BLaER1 treated with 17β-estradiol and CSF1 and Interleukin-3, amounts not matched to agents 10 nM and 100 nM (cell line): Measurements from ENCODE around the gene PTPA.
A peak's percentile ranks its signal among the peaks of the same experiment; 100 is the strongest.

Source experiments
- H3K27ac ChIP-seq, 11 experiments: shearing (Covaris generic); formaldehyde crosslinking; 2 replicates each; pipeline ENCODE4 v1.8.1; 2022
- H3K27me3 ChIP-seq, 11 experiments: shearing (Covaris generic); formaldehyde crosslinking; 2 replicates each; pipeline ENCODE4 v1.8.1; 2022
- H3K36me3 ChIP-seq, 11 experiments: shearing (Covaris generic); formaldehyde crosslinking; 2 replicates each; pipeline ENCODE4 v1.8.1; 2022
- H3K4me1 ChIP-seq, 10 experiments: shearing (Covaris generic); formaldehyde crosslinking; 2 replicates each; pipeline ENCODE4 v1.8.1; 2022
- H3K4me2 ChIP-seq, 11 experiments: shearing (Covaris generic); formaldehyde crosslinking; 2 replicates each; pipeline ENCODE4 v1.8.1; 2022
- H3K4me3 ChIP-seq, 10 experiments: shearing (Covaris generic); formaldehyde crosslinking; 2 replicates each; pipeline ENCODE4 v1.8.1; 2022
- H3K9ac ChIP-seq, 11 experiments: shearing (Covaris generic); formaldehyde crosslinking; 2 replicates each; pipeline ENCODE4 v1.8.1; 2022
- H3K9me3 ChIP-seq, 11 experiments: shearing (Covaris generic); formaldehyde crosslinking; replicated peaks in 1 of 11; 2 replicates each; pipeline ENCODE4 v1.8.1; 2022
- H4K20me1 ChIP-seq, 11 experiments: shearing (Covaris generic); formaldehyde crosslinking; 2 replicates each; pipeline ENCODE4 v1.8.1; 2022
- Cebpa-rat ChIP-seq, 11 experiments: shearing (Covaris generic); IDR thresholded peaks; 2 replicates each; pipeline ENCODE4 v1.8.1; 2022

PTPA gene

GRCh38 chr9:129135476-129135875 is 24.3 kb downstream of the PTPA start:
- Histone ChIP-seq H3K36me3 (peaks cover 74 to 85% (median 82%) of the 10 kb centered on the region in 11 experiments), H3K4me1 (peaks cover 11 to 34% (median 23%) of the 10 kb centered on the region in 10 experiments), H3K9me3 (no peaks in the 10 kb centered on the region), H4K20me1 (peaks cover 0 to 12% (median 0%) of the 10 kb centered on the region in 11 experiments; a peak in 4 of 22 replicates), H3K9ac (peak overlapping the region in 1 of 11 experiments; percentile 35; a peak in 1 of 22 replicates), H3K4me3 (no peak overlapping the region), H3K4me2 (no peak overlapping the region), H3K27ac (no peak overlapping the region), H3K27me3 (no peaks in the 10 kb centered on the region)
- TF ChIP-seq Cebpa-rat (IDR thresholded peaks at IDR 0.05), result no peak

GRCh38 chr9:129136446-129137035 is 25.3 kb downstream of the PTPA start:
- no peak for TF ChIP-seq Cebpa-rat (IDR thresholded peaks at IDR 0.05)
- Histone ChIP-seq H4K20me1 (peaks cover 0 to 5% (median 0%) of the 10 kb centered on the region in 11 experiments; a peak in 2 of 22 replicates), H3K4me1 (peaks cover 22 to 40% (median 32%) of the 10 kb centered on the region in 10 experiments), H3K27me3 (no peaks in the 10 kb centered on the region), H3K9ac (peak overlapping the region in 1 of 11 experiments; percentile 24; a peak in 2 of 22 replicates), H3K9me3 (no peaks in the 10 kb centered on the region), H3K4me2 (no peak overlapping the region), H3K36me3 (peaks cover 64 to 74% (median 71%) of the 10 kb centered on the region in 11 experiments), H3K27ac (peak overlapping the region in 2 of 11 experiments; percentile 14 to 25; a peak in 1 of 22 replicates), H3K4me3 (no peak overlapping the region)

- Histone ChIP-seq H3K9ac (peak overlapping the region in 6 of 11 experiments; percentile 8 to 100 (median 70); a peak in 6 of 22 replicates), H3K36me3 (peaks cover 61 to 72% (median 67%) of the 10 kb centered on the region in 11 experiments), H3K4me3 (no peak overlapping the region), H3K27me3 (no peaks in the 10 kb centered on the region), H4K20me1 (peaks cover 0 to 4% (median 0%) of the 10 kb centered on the region in 11 experiments; a peak in 1 of 22 replicates), H3K4me1 (peaks cover 31 to 44% (median 39%) of the 10 kb centered on the region in 10 experiments), H3K4me2 (peak overlapping the region in 2 of 11 experiments; percentile 52 to 93; a peak in 1 of 22 replicates), H3K9me3 (no peaks in the 10 kb centered on the region), H3K27ac (peak overlapping the region in 4 of 11 experiments; percentile 25 to 100 (median 100); a peak in 3 of 22 replicates)
- no peak for TF ChIP-seq Cebpa-rat (IDR thresholded peaks at IDR 0.05)
These were observed 26.3 kb downstream of the PTPA start for GRCh38 chr9:129137292-129138143.

GRCh38 chr9:129138144-129138462 is 26.9 kb downstream of the PTPA start:
- peak overlapping the region in 3 of 11 experiments; percentile 52 to 93 (median 93); a peak in 5 of 22 replicates for H3K4me2 ChIP-seq
- peaks cover 0 to 2% (median 0%) of the 10 kb centered on the region in 11 experiments; a peak in 1 of 22 replicates for H4K20me1 ChIP-seq
- peak overlapping the region in 6 of 11 experiments; percentile 37 to 100 (median 100); a peak in 8 of 22 replicates for H3K27ac ChIP-seq
- H3K36me3 ChIP-seq, result peaks cover 58 to 72% (median 64%) of the 10 kb centered on the region in 11 experiments
- H3K4me3 ChIP-seq, result no peak overlapping the region
- H3K4me1 ChIP-seq, result peaks cover 37 to 50% (median 45%) of the 10 kb centered on the region in 10 experiments
- H3K9ac ChIP-seq, result peak overlapping the region in 8 of 11 experiments; percentile 8 to 100 (median 70); a peak in 8 of 22 replicates
- no peaks in the 10 kb centered on the region for H3K27me3 ChIP-seq
- TF ChIP-seq Cebpa-rat (IDR thresholded peaks at IDR 0.05), result no peak
- H3K9me3 ChIP-seq, result no peaks in the 10 kb centered on the region

GRCh38 chr9:129138476-129139232 is 27.4 kb downstream of the PTPA start:
- Histone ChIP-seq H3K27ac (peak overlapping the region in 10 of 11 experiments; percentile 37 to 100 (median 100); a peak in 19 of 22 replicates), H3K9ac (peak overlapping the region; percentile 8 to 100 (median 93); a peak in 16 of 22 replicates)
- TF ChIP-seq Cebpa-rat (IDR thresholded peaks at IDR 0.05), result no peak

GRCh38 chr9:129139233-129139992 is 28.2 kb downstream of the PTPA start:
- peaks cover 50 to 63% (median 58%) of the 10 kb centered on the region in 10 experiments for H3K4me1 ChIP-seq
- peaks cover 53 to 72% (median 59%) of the 10 kb centered on the region in 11 experiments for H3K36me3 ChIP-seq
- H3K4me3 ChIP-seq, result peak overlapping the region; percentile 34 to 63 (median 51); a peak in 19 of 20 replicates

More at GRCh38 chr9:129138476-129139232, 27.4 kb downstream of the PTPA start:
- no peak overlapping the region for H3K4me3 ChIP-seq
- peaks cover 56 to 72% (median 59%) of the 10 kb centered on the region in 11 experiments for H3K36me3 ChIP-seq
- no peaks in the 10 kb centered on the region for H4K20me1 ChIP-seq
- H3K4me1 ChIP-seq, result peaks cover 43 to 55% (median 50%) of the 10 kb centered on the region in 10 experiments
- H3K9me3 ChIP-seq, result no peaks in the 10 kb centered on the region
- no peaks in the 10 kb centered on the region for H3K27me3 ChIP-seq
- peak overlapping the region; percentile 52 to 97 (median 93); a peak in 20 of 22 replicates for H3K4me2 ChIP-seq

GRCh38 chr9:129139993-129140396 is 28.8 kb downstream of the PTPA start:
- Histone ChIP-seq H3K9ac (peak overlapping the region; percentile 92 to 100 (median 94)), H3K4me3 (peak overlapping the region; percentile 41 to 63 (median 52)), H3K36me3 (peaks cover 47 to 70% (median 55%) of the 10 kb centered on the region in 11 experiments), H3K27ac (peak overlapping the region; percentile 97 to 100 (median 100)), H4K20me1 (no peaks in the 10 kb centered on the region), H3K9me3 (no peaks in the 10 kb centered on the region), H3K4me2 (peak overlapping the region; percentile 92 to 99 (median 94)), H3K27me3 (no peaks in the 10 kb centered on the region), H3K4me1 (peaks cover 56 to 69% (median 64%) of the 10 kb centered on the region in 10 experiments)
- TF ChIP-seq Cebpa-rat (IDR thresholded peaks at IDR 0.05), result 0 out of 22 replicates have a peak, but pooled peaks of 1 of the 11 experiments have one; percentile 24

More at GRCh38 chr9:129139233-129139992, 28.2 kb downstream of the PTPA start:
- Histone ChIP-seq H3K9ac (peak overlapping the region; percentile 92 to 100 (median 94)), H3K27ac (peak overlapping the region; percentile 97 to 100 (median 100); a peak in 21 of 22 replicates), H3K4me2 (peak overlapping the region; percentile 92 to 99 (median 94)), H4K20me1 (no peaks in the 10 kb centered on the region), H3K9me3 (no peaks in the 10 kb centered on the region), H3K27me3 (no peaks in the 10 kb centered on the region)
- TF ChIP-seq Cebpa-rat (IDR thresholded peaks at IDR 0.05), result no peak
